Transverse colon (tissue), 4 donors: Measurements from ENCODE around the gene ZBTB45. TPM values are rescaled to one million over a fixed set of nuclear protein-coding genes. Genes with fewer than 3 reads are reported as not detected.
A peak's percentile ranks its signal among the peaks of the same experiment; 100 is the strongest.

Experiments
- DNase-seq: peaks from one replicate; pipeline ENCODE4 v3.0.0-alpha.2; 2019
- H3K27ac ChIP-seq, 4 donors: fragments of 200-600 bp; sonication (generic); 2 replicates each; pipeline ENCODE4 v1.5.1; 2016 to 2018; ENCODE audit warnings: inconsistent platforms in 4 of 4
- H3K27me3 ChIP-seq: fragments of 200-600 bp; sonication (generic); 2 replicates; pipeline ENCODE4 v1.5.1; 2017; ENCODE audit warnings: inconsistent platforms
- H3K36me3 ChIP-seq, 4 donors: fragments of 200-600 bp; sonication (generic); 2 replicates each; pipeline ENCODE4 v1.5.1; 2017 to 2019; ENCODE audit warnings: inconsistent platforms in 4 of 4
- H3K4me1 ChIP-seq, 4 donors: fragments of 200-600 bp; sonication (generic); 2 replicates each; pipeline ENCODE4 v1.5.1; 2017 to 2020; ENCODE audit warnings: inconsistent platforms in 4 of 4
- H3K4me3 ChIP-seq, 4 donors: fragments of 200-600 bp; sonication (generic); 1 replicate in 1 of 4; 2 replicates in 3 of 4; pipeline versions ENCODE4 v1.5.1 to v1.6.1; 2017 to 2019; ENCODE audit warnings: inconsistent platforms in 4 of 4
- H3K9me3 ChIP-seq, 2 donors: fragments of 200-600 bp; sonication (generic); 2 replicates each; pipeline ENCODE4 v1.5.1; 2017 to 2019; ENCODE audit warnings: inconsistent platforms in 2 of 2
- CTCF ChIP-seq, 5 experiments: fragments of 200-600 bp in 3 of 5; fragments of 450-650 bp in 2 of 5; sonication (generic) in 3 of 5; IDR thresholded peaks; 1 replicate in 2 of 5; 2 replicates in 3 of 5; pipeline ENCODE4 v1.5.1; 2016 to 2017; ENCODE audit warnings: antibody characterized with exemption in 5 of 5, inconsistent platforms in 3 of 5, mild to moderate bottlenecking in 2 of 5, moderate library complexity in 1 of 5
- EP300 ChIP-seq: sonication (generic); formaldehyde crosslinking; IDR thresholded peaks from one replicate; pipeline ENCODE4 v1.6.1; 2017; ENCODE audit warnings: antibody characterized with exemption, low read depth
- POLR2A ChIP-seq: fragments of 450-650 bp; IDR thresholded peaks from one replicate; pipeline ENCODE4 v1.6.1; 2016; ENCODE audit warnings: antibody characterized with exemption, mild to moderate bottlenecking, moderate library complexity
- POLR2AphosphoS5 ChIP-seq, 3 donors: sonication (generic); formaldehyde crosslinking; IDR thresholded peaks; one replicate each; pipeline ENCODE4 v1.6.1; 2016; ENCODE audit warnings: antibody characterized with exemption in 3 of 3
- WGBS, 2 donors: methylation state at CpG; one replicate each; pipeline ENCODE4 v1.1.5; 2018; ENCODE audit warnings: low coverage in 1 of 2; 5-methylcytosine and 5-hydroxymethylcytosine counted together
- in situ Hi-C, 4 donors: fragments of 200-750 bp; cut with MboI; loops; one replicate each; pipeline versions ENCODE4 v1.15.0 to v1.15.1; 2017; ENCODE audit warnings: low sequenced_read_pairs in 3 of 4, low pct_ligation_motif_present in 1 of 4, low pct_unique_long_range_greater_than_20kb in 1 of 4
- intact Hi-C: fragments of 100-400 bp; cut with DNase I; formaldehyde crosslinking; loops from one replicate; pipeline ENCODE4 v1.15.1; 2023; ENCODE audit warnings: low total_unique reads
- total RNA-seq, 4 donors: library from RNA; depleted of rRNA; stranded (reverse); fragments of >200 nt; gene quantifications; one replicate each; pipeline ENCODE4 v1.1.0, GENCODE V29; 2016

ZBTB45 gene
- total RNA-seq, 4 donors from 2014 or later = 12.8 to 24.7 (median 18.1) TPM

- DNase-seq = no peak
- Histone ChIP-seq H3K4me3 (peak overlapping the region; percentile 18 to 42 (median 32)), H3K27ac (peak overlapping the region; percentile 12 to 70 (median 57)), H3K9me3 (no peaks in the 10 kb centered on the region), H3K4me1 (peaks cover 25 to 37% (median 29%) of the 10 kb centered on the region in 4 donors), H3K27me3 (no peaks in the 10 kb centered on the region), H3K36me3 (no peaks in the 10 kb centered on the region)
- in situ Hi-C loops (no loop called here), intact Hi-C loops (no loop called here)
- 4% methylated on average over 34 of the region's 40 CpGs; no CpG with 5 or more reads in 1 of the 2 donors for WGBS, 2 donors
- TF ChIP-seq CTCF (IDR thresholded peaks at IDR 0.05) = no peak
- no peak for TF ChIP-seq POLR2A
- TF ChIP-seq POLR2AphosphoS5 (IDR thresholded peaks at IDR 0.05) = no peak
- no peak for TF ChIP-seq EP300
Observed at GRCh38 chr19:58563034-58563573, 43.5 kb upstream of the ZBTB45 start.

GRCh38 chr19:58562122-58563033, 42.8 kb upstream of the ZBTB45 start:
- 14% methylated on average over 84 of the region's 107 CpGs; no CpG with 5 or more reads in 1 of the 2 donors for WGBS, 2 donors
- DNase-seq = no peak
- no peaks in the 10 kb centered on the region for H3K27me3 ChIP-seq
- TF ChIP-seq POLR2A (no peak), POLR2AphosphoS5 (IDR thresholded peaks at IDR 0.05) (peak in 2 of 3 donors; percentile 54 to 59), EP300 (no peak), CTCF (IDR thresholded peaks at IDR 0.05) (no peak)
- H3K36me3 ChIP-seq = no peaks in the 10 kb centered on the region
- intact Hi-C loops = no loop called here
- peak overlapping the region; percentile 12 to 70 (median 57) for H3K27ac ChIP-seq
- peak overlapping the region; percentile 18 to 42 (median 32) for H3K4me3 ChIP-seq
- H3K9me3 ChIP-seq = no peaks in the 10 kb centered on the region
- H3K4me1 ChIP-seq = peaks cover 26 to 40% (median 32%) of the 10 kb centered on the region in 4 donors
- in situ Hi-C loops = no loop called here

GRCh38 chr19:58561373-58562121, 41.9 kb upstream of the ZBTB45 start:
- no peak for DNase-seq
- no peaks in the 10 kb centered on the region for H3K9me3 ChIP-seq
- no peak for TF ChIP-seq EP300
- no peak for TF ChIP-seq POLR2AphosphoS5 (IDR thresholded peaks at IDR 0.05)
- TF ChIP-seq POLR2A = no peak
- TF ChIP-seq CTCF (IDR thresholded peaks at IDR 0.05) = no peak
- H3K4me3 ChIP-seq = peak overlapping the region in 2 of 4 donors; percentile 28 to 42
- in situ Hi-C loops = no loop called here
- no peaks in the 10 kb centered on the region for H3K27me3 ChIP-seq
- intact Hi-C loops = no loop called here
- WGBS, 2 donors = 61% methylated on average over 16 of the region's 16 CpGs; no CpG with 5 or more reads in 1 of the 2 donors
- H3K36me3 ChIP-seq = peaks cover 0 to 2% (median under 1%) of the 10 kb centered on the region in 4 donors
- H3K4me1 ChIP-seq = peaks cover 34 to 48% (median 40%) of the 10 kb centered on the region in 4 donors
- peak overlapping the region in 3 of 4 donors; percentile 12 to 70 (median 66) for H3K27ac ChIP-seq

GRCh38 chr19:58560921-58561320, 41.3 kb upstream of the ZBTB45 start:
- H3K9me3 ChIP-seq = no peaks in the 10 kb centered on the region
- H3K4me3 ChIP-seq = no peak overlapping the region
- no peak overlapping the region for H3K27ac ChIP-seq
- in situ Hi-C loops (no loop called here), intact Hi-C loops (no loop called here)
- peaks cover 38 to 55% (median 43%) of the 10 kb centered on the region in 4 donors for H3K4me1 ChIP-seq
- peaks cover 0 to 8% (median 3%) of the 10 kb centered on the region in 4 donors for H3K36me3 ChIP-seq
- no peaks in the 10 kb centered on the region for H3K27me3 ChIP-seq
- no peak for TF ChIP-seq POLR2A
- no peak for TF ChIP-seq EP300
- no peak for TF ChIP-seq POLR2AphosphoS5 (IDR thresholded peaks at IDR 0.05)
- no peak for TF ChIP-seq CTCF (IDR thresholded peaks at IDR 0.05)
- no peak for DNase-seq
